ENCODE results near the gene ATP9A. TPM values are rescaled to one million over a fixed set of nuclear protein-coding genes. Genes with fewer than 3 reads are reported as not detected.

The ATP9A gene
- total and polyA plus RNA-seq, 2 of the 8 experiments (the other 6 are each of a cell fraction or from before 2014, with no cell fraction given), result 5.0 to 6.4 TPM

- no peak overlapping the region for H3K23ac ChIP-seq (ENCODE audit: insufficient read length)
- H3K56ac ChIP-seq (replicated peaks; ENCODE audit: insufficient read length, low read depth, low read length), result no peak overlapping the region
- H2BK15ac ChIP-seq (ENCODE audit: low read length), result no peak overlapping the region
- no peak overlapping the region for H2AFZ ChIP-seq (ENCODE audit: low read length)
- H4K5ac ChIP-seq (ENCODE audit: insufficient read length, low read depth, low read length), result no peak overlapping the region
- FAIRE-seq (no peak), DNase-seq (ENCODE audit: low read depth in 1 of 2, low spot score in 2 of 2) (no peak)
- ChIA-PET CTCF (ENCODE audit: partially characterized antibody) (interaction anchor here (0.7 to 3.2 kb wide), 11 partner anchors 26 to 441 kb away, joined by 3 to 15 read pairs (median 4); no protein-coding TSS in a partner anchor), POLR2A (ENCODE audit: partially characterized antibody) (interaction anchor here (1.1 kb wide), 1 partner anchor 149 kb away, joined by 3 read pairs; no protein-coding TSS in a partner anchor)
- H3K27ac ChIP-seq (ENCODE audit: low read depth, low read length), result no peak overlapping the region
- no peak overlapping the region for H3K14ac ChIP-seq (ENCODE audit: insufficient read length)
- H3K4me3 ChIP-seq (ENCODE audit: extremely low read depth in 1 of 4, insufficient read depth in 2 of 4, low read depth in 3 of 4, low read length in 4 of 4), result no peak overlapping the region
- H3K9me3 ChIP-seq (ENCODE audit: insufficient read depth in 2 of 2, low read depth in 1 of 2, low read length in 1 of 2), result no peaks in the 10 kb centered on the region
- WGBS, 2 experiments (ENCODE audit: extremely low coverage in 1 of 2, insufficient coverage in 1 of 2, insufficient read length in 1 of 2, insufficient replicate concordance in 2 of 2, low coverage in 1 of 2, low lambda C conversion rate in 2 of 2, missing lambda C conversion rate in 1 of 2), result 70% methylated on average over 2 of the region's 2 CpGs; no CpG with 5 or more reads in 1 of the 2 experiments
- H2BK120ac ChIP-seq (replicated peaks; ENCODE audit: low read depth, low read length), result no peak overlapping the region
- H3K4ac ChIP-seq (replicated peaks; ENCODE audit: insufficient read length, low read depth, low read length), result no peak overlapping the region
- H2AK5ac ChIP-seq (ENCODE audit: low read depth, low read length), result no peak overlapping the region
- no peaks in the 10 kb centered on the region for H3K23me2 ChIP-seq (ENCODE audit: low read depth, low read length)
- H3K27me3 ChIP-seq (replicated peaks in 1 of 4; ENCODE audit: control insufficient read depth in 3 of 4, extremely low read depth in 1 of 4, insufficient read depth in 3 of 4, low read length in 3 of 4), result no peaks in the 10 kb centered on the region
- no peak overlapping the region for H2BK12ac ChIP-seq (ENCODE audit: low read depth, low read length)
- no peaks in the 10 kb centered on the region for H3K4me1 ChIP-seq (replicated peaks in 1 of 4; ENCODE audit: control insufficient read depth in 3 of 4, insufficient read depth in 4 of 4, low read length in 3 of 4)
- no peak overlapping the region for H4K91ac ChIP-seq (replicated peaks; ENCODE audit: insufficient read length, low read length)
- no peaks in the 10 kb centered on the region for H3K36me3 ChIP-seq (ENCODE audit: control insufficient read depth in 2 of 4, insufficient read depth in 4 of 4, low read length in 3 of 4)
- no peak overlapping the region for H2BK20ac ChIP-seq (ENCODE audit: low read length)
- peaks cover 0 to 2% of the 10 kb centered on the region in 2 experiments for H4K20me1 ChIP-seq (replicated peaks in 1 of 2; ENCODE audit: control insufficient read depth in 1 of 2, insufficient read depth in 2 of 2, low read length in 2 of 2)
- H4K8ac ChIP-seq (ENCODE audit: extremely low read depth, insufficient read depth, low read length), result no peak overlapping the region
- no peak overlapping the region for H3K4me2 ChIP-seq (ENCODE audit: insufficient read depth in 1 of 2, low read depth in 2 of 2, low read length in 2 of 2)
- no peaks in the 10 kb centered on the region for H3K79me1 ChIP-seq (ENCODE audit: low read depth, low read length)
- no peak overlapping the region for H3K9ac ChIP-seq (replicated peaks in 1 of 4; ENCODE audit: extremely low read depth in 1 of 4, low read depth in 3 of 4, low read length in 3 of 4)
- no peak overlapping the region for H3K18ac ChIP-seq (ENCODE audit: extremely low read depth, low read length)
- no peak overlapping the region for H2BK5ac ChIP-seq (ENCODE audit: low read depth, low read length)
- H3K79me2 ChIP-seq (ENCODE audit: control insufficient read depth in 1 of 2, insufficient read depth in 2 of 2, low read length in 2 of 2), result no peaks in the 10 kb centered on the region
- TF ChIP-seq RAD21 (IDR thresholded peaks at IDR 0.05 in 1 of 2, conservative IDR thresholded peaks at IDR 0.05 in 1 of 2; ENCODE audit: low read depth in 2 of 2, low read length in 2 of 2) (no peak), USF2 (IDR thresholded peaks at IDR 0.05; ENCODE audit: low read length) (no peak), E2F6 (IDR thresholded peaks at IDR 0.05) (no peak), YY1 (IDR thresholded peaks at IDR 0.05; ENCODE audit: low read depth, low read length) (no peak), SP2 (IDR thresholded peaks at IDR 0.05; ENCODE audit: low read length) (no peak), SP4 (IDR thresholded peaks at IDR 0.05; ENCODE audit: low read length) (no peak), RNF2 (IDR thresholded peaks at IDR 0.05; ENCODE audit: borderline replicate concordance, low read depth, low read length, missing control alignments, poor library complexity, severe bottlenecking) (no peak), CEBPB (IDR thresholded peaks at IDR 0.05; ENCODE audit: low read depth, low read length) (no peak), SRF (IDR thresholded peaks at IDR 0.05; ENCODE audit: low read depth, low read length) (no peak), SIRT6 (IDR thresholded peaks at IDR 0.05; ENCODE audit: low read length) (no peak), TAF1 (IDR thresholded peaks at IDR 0.05; ENCODE audit: low read depth, low read length) (no peak), HDAC6 (IDR thresholded peaks at IDR 0.05; ENCODE audit: low read depth, low read length) (no peak), CTBP2 (IDR thresholded peaks at IDR 0.05; ENCODE audit: borderline replicate concordance, insufficient read depth, insufficient read length, low read length) (no peak)
Observed at GRCh38 chr20:51643390-51643789, 124.8 kb downstream of the ATP9A start.

All from H1 (cell line).